GM12892 (cell line): ENCODE results near the gene RGL4.
A peak's percentile ranks its signal among the peaks of the same experiment; 100 is the strongest.

Source experiments
- POLR2AphosphoS5 ChIP-seq: IDR thresholded peaks from 2 replicates; pipeline ENCODE4 v1.6.1; 2011; ENCODE audit warnings: low read depth, low read length, control low read depth
- TAF1 ChIP-seq: IDR thresholded peaks from 2 replicates; pipeline ENCODE4 v1.6.1; 2011; ENCODE audit warnings: low read depth, mild to moderate bottlenecking, control low read depth, low read length, borderline replicate concordance

DNA sequence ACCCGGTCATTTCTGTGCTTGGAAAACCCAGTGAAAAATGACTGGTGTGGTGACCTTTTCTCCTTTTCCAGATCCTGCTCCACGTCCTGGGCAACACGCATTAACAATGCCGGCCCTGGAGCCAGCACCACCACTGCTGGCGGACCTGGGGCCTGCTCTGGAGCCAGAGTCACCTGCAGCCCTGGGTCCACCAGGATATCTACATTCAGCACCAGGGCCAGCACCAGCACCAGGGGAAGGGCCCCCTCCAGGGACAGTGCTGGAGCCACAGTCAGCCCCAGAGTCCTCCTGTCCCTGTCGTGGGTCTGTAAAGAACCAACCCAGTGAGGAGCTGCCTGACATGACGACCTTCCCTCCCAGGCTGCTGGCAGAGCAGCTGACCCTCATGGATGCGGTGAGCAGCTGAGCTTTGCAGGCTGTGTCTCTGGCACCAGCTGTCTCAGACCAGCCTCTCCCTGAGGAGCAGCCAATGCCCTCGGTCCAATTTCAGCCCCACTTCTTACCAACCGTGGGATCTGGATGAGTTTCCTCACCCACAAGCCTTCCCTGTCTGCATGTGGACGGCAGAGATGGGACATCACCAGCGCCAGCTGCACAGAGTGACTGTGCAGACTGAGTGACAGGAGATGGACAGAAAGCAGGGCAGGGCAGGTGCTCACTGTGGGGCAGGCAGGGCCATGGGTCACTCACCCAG, 1.9 kb downstream of the RGL4 start:
- TF ChIP-seq POLR2AphosphoS5 (peak; percentile 22; the same call in 1 of the 2 replicates), TAF1 (no peak)
